GM23338 (cell line): Measurements from ENCODE around the gene CNTNAP2. TPM values are rescaled to one million over a fixed set of nuclear protein-coding genes. Genes with fewer than 3 reads are reported as not detected.

Source experiments
- ATAC-seq: fragments of 200-7000 bp; cut with Tn5 transposase; 3 replicates; pipeline ENCODE4 v1.9.1; 2020
- DNase-seq: peaks from one replicate; pipeline ENCODE4 v3.0.0-alpha.2; 2015; ENCODE audit warnings: low spot score
- H2AFZ ChIP-seq: fragments of 200-600 bp; sonication (generic); 2 replicates; pipeline ENCODE4 v1.8.0; 2016; ENCODE audit warnings: antibody characterized with exemption, mild to moderate bottlenecking, moderate library complexity
- H3F3A ChIP-seq: fragments of 200-600 bp; sonication (generic); replicated peaks from 2 replicates; pipeline ENCODE4 v1.8.0; 2017; ENCODE audit warnings: antibody characterized with exemption, mixed run types, low read depth
- H3K27ac ChIP-seq: fragments of 200-600 bp; sonication (generic); 2 replicates; pipeline ENCODE4 v1.6.1; 2016; ENCODE audit warnings: low read depth
- H3K27me3 ChIP-seq: fragments of 200-600 bp; sonication (generic); 2 replicates; pipeline ENCODE4 v1.8.0; 2016; ENCODE audit warnings: mild to moderate bottlenecking, mixed run types, moderate library complexity; ENCODE audit not compliant: insufficient read depth
- H3K36me3 ChIP-seq: fragments of 200-600 bp; sonication (generic); 2 replicates; pipeline ENCODE4 v1.8.0; 2016; ENCODE audit warnings: mild to moderate bottlenecking; ENCODE audit not compliant: insufficient read depth
- H3K4me1 ChIP-seq: fragments of 200-600 bp; sonication (generic); 2 replicates; pipeline ENCODE4 v1.8.0; 2016; ENCODE audit warnings: mild to moderate bottlenecking, moderate library complexity; ENCODE audit not compliant: insufficient read depth
- H3K4me2 ChIP-seq: fragments of 200-600 bp; sonication (generic); 2 replicates; pipeline ENCODE4 v1.7.1; 2017; ENCODE audit warnings: mixed run types
- H3K4me3 ChIP-seq: fragments of 200-600 bp; sonication (generic); 2 replicates; pipeline ENCODE4 v1.6.1; 2016; ENCODE audit warnings: mixed run types
- H3K79me2 ChIP-seq: fragments of 200-600 bp; sonication (generic); replicated peaks from 2 replicates; pipeline ENCODE4 v1.8.0; 2017; ENCODE audit warnings: mild to moderate bottlenecking; ENCODE audit not compliant: insufficient read depth
- H3K9me2 ChIP-seq: fragments of 200-600 bp; sonication (generic); 2 replicates; pipeline ENCODE4 v1.8.0; 2017; ENCODE audit not compliant: insufficient read depth
- H4K20me1 ChIP-seq: fragments of 200-600 bp; sonication (generic); replicated peaks from 2 replicates; pipeline ENCODE4 v1.8.0; 2017; ENCODE audit warnings: mild to moderate bottlenecking; ENCODE audit not compliant: insufficient read depth
- H3K27ac Mint-ChIP-seq: 2 replicates; pipeline ENCODE4 v1.8.0; 2020; ENCODE audit warnings: inconsistent platforms, mild to moderate bottlenecking, moderate library complexity, mixed read lengths
- H3K27me3 Mint-ChIP-seq: 3 replicates; pipeline ENCODE4 v1.8.0; 2022; ENCODE audit warnings: low read depth, mild to moderate bottlenecking, moderate library complexity, mixed read lengths, inconsistent platforms; ENCODE audit not compliant: insufficient read depth, poor library complexity
- H3K36me3 Mint-ChIP-seq: 3 replicates; pipeline ENCODE4 v1.8.0; 2021; ENCODE audit warnings: low read depth, mild to moderate bottlenecking, inconsistent platforms, moderate library complexity, mixed read lengths
- H3K4me1 Mint-ChIP-seq: 3 replicates; pipeline ENCODE4 v1.8.0; 2020; ENCODE audit warnings: mild to moderate bottlenecking, inconsistent platforms, mixed read lengths
- H3K4me3 Mint-ChIP-seq: 3 replicates; pipeline ENCODE4 v1.8.0; 2021; ENCODE audit warnings: moderate library complexity, mild to moderate bottlenecking, inconsistent platforms, mixed read lengths
- H3K9me3 Mint-ChIP-seq: 3 replicates; pipeline ENCODE4 v1.8.0; 2020; ENCODE audit warnings: moderate library complexity, mild to moderate bottlenecking, inconsistent platforms, mixed read lengths
- CREB1 ChIP-seq: fragments of 250-450 bp; sonication (Bioruptor Pico); IDR thresholded peaks from 2 replicates; pipeline ENCODE4 v1.5.0; 2020; ENCODE audit warnings: low read depth, mild to moderate bottlenecking, moderate library complexity
- EZH2phosphoT487 ChIP-seq: fragments of 200-600 bp; sonication (generic); IDR thresholded peaks from one replicate; pipeline ENCODE4 v1.8.1; 2018; ENCODE audit warnings: antibody characterized with exemption; ENCODE audit not compliant: unreplicated experiment
- JUNB ChIP-seq: IDR thresholded peaks from one replicate; pipeline ENCODE4 v1.6.1; 2016; ENCODE audit warnings: antibody characterized with exemption; ENCODE audit not compliant: unreplicated experiment
- POLR2AphosphoS5 ChIP-seq: IDR thresholded peaks from 2 replicates; pipeline ENCODE4 v1.6.1; 2016; ENCODE audit warnings: antibody characterized with exemption, low read depth
- ZNF114 ChIP-seq: fragments of 250-450 bp; sonication (Bioruptor Pico); IDR thresholded peaks from 2 replicates; pipeline ENCODE4 v1.5.0; 2020; ENCODE audit warnings: mild to moderate bottlenecking, moderate library complexity
- ZNF331 ChIP-seq: fragments of 250-450 bp; sonication (Bioruptor Pico); IDR thresholded peaks from 2 replicates; pipeline ENCODE4 v1.5.0; 2020; ENCODE audit warnings: low read depth, mild to moderate bottlenecking, moderate library complexity
- polyA plus RNA-seq: library from polyadenylated mRNA; unstranded; fragments of >200 nt; fragmentation: Nextera tagmentation; extraction: Ambion mirVana; gene quantifications from 2 replicates; pipeline ENCODE4 v1.2.1, GENCODE V29; 2016
- total RNA-seq: library from RNA; depleted of rRNA; stranded (reverse); fragments of >200 nt; shearing (Covaris generic); gene quantifications from 2 replicates; pipeline ENCODE4 v1.2.3, GENCODE V29; 2014
- TF ChIP-seq, protein P1 (sequence below), 2 experiments: fragments of 200-600 bp in 1 of 2; sonication (generic) in 1 of 2; conservative IDR thresholded peaks; 2 replicates each; pipeline versions ENCODE4 v1.5.1 to v1.6.1; 2016 to 2017; ENCODE audit warnings: antibody characterized with exemption in 2 of 2, low read depth in 2 of 2, mild to moderate bottlenecking in 2 of 2, moderate library complexity in 1 of 2
- TF ChIP-seq, protein P2 (sequence below): IDR thresholded peaks from 2 replicates; pipeline ENCODE4 v1.6.1; 2016; ENCODE audit warnings: antibody characterized with exemption
- TF ChIP-seq, protein P3 (sequence below): IDR thresholded peaks from one replicate; pipeline ENCODE4 v1.6.1; 2018; ENCODE audit warnings: antibody characterized with exemption; ENCODE audit not compliant: unreplicated experiment
- TF ChIP-seq, protein P4 (sequence below): fragments of 250-450 bp; sonication (Bioruptor Pico); IDR thresholded peaks from 2 replicates; pipeline ENCODE4 v1.5.0; 2020; ENCODE audit warnings: mild to moderate bottlenecking, moderate library complexity

Gene CNTNAP2
- total and polyA plus RNA-seq, 2 experiments from 2014 or later = 38.2 to 61.3 TPM

DNA sequence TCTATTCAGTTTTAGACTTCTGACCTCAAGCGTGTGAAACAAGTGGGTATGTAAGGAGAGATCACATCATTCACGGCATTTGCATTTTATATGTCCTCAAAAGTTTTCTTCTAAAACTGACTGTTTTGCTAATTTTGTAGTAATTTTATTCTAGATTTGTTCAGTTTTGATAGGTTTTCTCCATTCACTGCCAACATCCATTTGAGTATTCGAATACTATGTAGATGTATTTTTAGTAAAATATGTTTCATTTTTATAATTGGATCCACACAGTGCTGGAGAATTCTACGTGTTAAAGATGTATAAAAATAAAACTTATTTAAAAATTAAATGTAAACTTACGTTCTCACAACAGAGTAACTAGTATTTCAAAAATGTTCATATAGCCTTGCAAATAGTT lies 503.0 kb downstream of the CNTNAP2 start (continued):
- TF ChIP-seq ZNF114 (CRISPR knock-in tag) = no peak
- TF ChIP-seq, protein P1, sequence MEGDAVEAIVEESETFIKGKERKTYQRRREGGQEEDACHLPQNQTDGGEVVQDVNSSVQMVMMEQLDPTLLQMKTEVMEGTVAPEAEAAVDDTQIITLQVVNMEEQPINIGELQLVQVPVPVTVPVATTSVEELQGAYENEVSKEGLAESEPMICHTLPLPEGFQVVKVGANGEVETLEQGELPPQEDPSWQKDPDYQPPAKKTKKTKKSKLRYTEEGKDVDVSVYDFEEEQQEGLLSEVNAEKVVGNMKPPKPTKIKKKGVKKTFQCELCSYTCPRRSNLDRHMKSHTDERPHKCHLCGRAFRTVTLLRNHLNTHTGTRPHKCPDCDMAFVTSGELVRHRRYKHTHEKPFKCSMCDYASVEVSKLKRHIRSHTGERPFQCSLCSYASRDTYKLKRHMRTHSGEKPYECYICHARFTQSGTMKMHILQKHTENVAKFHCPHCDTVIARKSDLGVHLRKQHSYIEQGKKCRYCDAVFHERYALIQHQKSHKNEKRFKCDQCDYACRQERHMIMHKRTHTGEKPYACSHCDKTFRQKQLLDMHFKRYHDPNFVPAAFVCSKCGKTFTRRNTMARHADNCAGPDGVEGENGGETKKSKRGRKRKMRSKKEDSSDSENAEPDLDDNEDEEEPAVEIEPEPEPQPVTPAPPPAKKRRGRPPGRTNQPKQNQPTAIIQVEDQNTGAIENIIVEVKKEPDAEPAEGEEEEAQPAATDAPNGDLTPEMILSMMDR (conservative IDR thresholded peaks at IDR 0.05; ENCODE audit: low read depth in 2 of 2) = no peak
- TF ChIP-seq POLR2AphosphoS5 = no peak
- no peak for TF ChIP-seq JUNB
- no peak for TF ChIP-seq ZNF331 (CRISPR knock-in tag)
- no peak for TF ChIP-seq CREB1
- TF ChIP-seq, protein P2, sequence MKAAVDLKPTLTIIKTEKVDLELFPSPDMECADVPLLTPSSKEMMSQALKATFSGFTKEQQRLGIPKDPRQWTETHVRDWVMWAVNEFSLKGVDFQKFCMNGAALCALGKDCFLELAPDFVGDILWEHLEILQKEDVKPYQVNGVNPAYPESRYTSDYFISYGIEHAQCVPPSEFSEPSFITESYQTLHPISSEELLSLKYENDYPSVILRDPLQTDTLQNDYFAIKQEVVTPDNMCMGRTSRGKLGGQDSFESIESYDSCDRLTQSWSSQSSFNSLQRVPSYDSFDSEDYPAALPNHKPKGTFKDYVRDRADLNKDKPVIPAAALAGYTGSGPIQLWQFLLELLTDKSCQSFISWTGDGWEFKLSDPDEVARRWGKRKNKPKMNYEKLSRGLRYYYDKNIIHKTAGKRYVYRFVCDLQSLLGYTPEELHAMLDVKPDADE = no peak
- no peak for TF ChIP-seq EZH2phosphoT487

DNA sequence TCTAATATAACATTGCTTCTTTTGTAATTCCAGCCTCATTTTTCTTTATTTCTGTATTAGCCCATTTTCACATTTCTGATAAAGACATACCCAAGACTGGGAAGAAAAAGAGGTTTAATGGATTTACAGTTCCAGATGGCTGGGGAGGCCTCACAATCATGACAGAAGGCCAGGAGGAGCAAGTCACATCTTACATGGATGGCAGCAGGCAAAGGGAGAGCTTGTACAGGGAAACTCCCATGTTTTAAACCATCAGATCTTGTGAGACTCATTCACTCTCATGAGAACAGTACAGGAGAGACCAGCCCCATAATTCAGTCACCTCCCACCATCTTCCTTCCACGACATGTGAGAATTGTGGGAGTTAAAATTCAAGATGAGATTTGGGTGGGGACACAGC lies 510.3 kb downstream of the CNTNAP2 start:
- Mint-ChIP-seq H3K27ac (no peak overlapping the region), H3K4me1 (no peaks in the 10 kb centered on the region), H3K9me3 (peaks cover 13% of the 10 kb centered on the region; the same call in 2 of the 3 replicates), H3K4me3 (no peak overlapping the region), H3K27me3 (no peaks in the 10 kb centered on the region), H3K36me3 (no peaks in the 10 kb centered on the region)
- no peaks in the 10 kb centered on the region for H3K79me2 ChIP-seq
- no peaks in the 10 kb centered on the region for H3K4me1 ChIP-seq
- H3K4me3 ChIP-seq = no peak overlapping the region
- ATAC-seq (no peak), DNase-seq (no peak)
- no peaks in the 10 kb centered on the region for H3K27me3 ChIP-seq
- no peak overlapping the region for H3K4me2 ChIP-seq
- no peak overlapping the region for H2AFZ ChIP-seq
- no peak overlapping the region for H3K27ac ChIP-seq
- no peaks in the 10 kb centered on the region for H4K20me1 ChIP-seq
- H3K36me3 ChIP-seq = no peaks in the 10 kb centered on the region
- H3K9me2 ChIP-seq = no peaks in the 10 kb centered on the region
- no peaks in the 10 kb centered on the region for H3F3A ChIP-seq
- TF ChIP-seq ZNF331 (CRISPR knock-in tag) (no peak), POLR2AphosphoS5 (no peak), CREB1 (no peak)
- TF ChIP-seq, protein P2 = no peak
- TF ChIP-seq, protein P3, sequence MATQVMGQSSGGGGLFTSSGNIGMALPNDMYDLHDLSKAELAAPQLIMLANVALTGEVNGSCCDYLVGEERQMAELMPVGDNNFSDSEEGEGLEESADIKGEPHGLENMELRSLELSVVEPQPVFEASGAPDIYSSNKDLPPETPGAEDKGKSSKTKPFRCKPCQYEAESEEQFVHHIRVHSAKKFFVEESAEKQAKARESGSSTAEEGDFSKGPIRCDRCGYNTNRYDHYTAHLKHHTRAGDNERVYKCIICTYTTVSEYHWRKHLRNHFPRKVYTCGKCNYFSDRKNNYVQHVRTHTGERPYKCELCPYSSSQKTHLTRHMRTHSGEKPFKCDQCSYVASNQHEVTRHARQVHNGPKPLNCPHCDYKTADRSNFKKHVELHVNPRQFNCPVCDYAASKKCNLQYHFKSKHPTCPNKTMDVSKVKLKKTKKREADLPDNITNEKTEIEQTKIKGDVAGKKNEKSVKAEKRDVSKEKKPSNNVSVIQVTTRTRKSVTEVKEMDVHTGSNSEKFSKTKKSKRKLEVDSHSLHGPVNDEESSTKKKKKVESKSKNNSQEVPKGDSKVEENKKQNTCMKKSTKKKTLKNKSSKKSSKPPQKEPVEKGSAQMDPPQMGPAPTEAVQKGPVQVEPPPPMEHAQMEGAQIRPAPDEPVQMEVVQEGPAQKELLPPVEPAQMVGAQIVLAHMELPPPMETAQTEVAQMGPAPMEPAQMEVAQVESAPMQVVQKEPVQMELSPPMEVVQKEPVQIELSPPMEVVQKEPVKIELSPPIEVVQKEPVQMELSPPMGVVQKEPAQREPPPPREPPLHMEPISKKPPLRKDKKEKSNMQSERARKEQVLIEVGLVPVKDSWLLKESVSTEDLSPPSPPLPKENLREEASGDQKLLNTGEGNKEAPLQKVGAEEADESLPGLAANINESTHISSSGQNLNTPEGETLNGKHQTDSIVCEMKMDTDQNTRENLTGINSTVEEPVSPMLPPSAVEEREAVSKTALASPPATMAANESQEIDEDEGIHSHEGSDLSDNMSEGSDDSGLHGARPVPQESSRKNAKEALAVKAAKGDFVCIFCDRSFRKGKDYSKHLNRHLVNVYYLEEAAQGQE = no peak
- TF ChIP-seq, protein P4, sequence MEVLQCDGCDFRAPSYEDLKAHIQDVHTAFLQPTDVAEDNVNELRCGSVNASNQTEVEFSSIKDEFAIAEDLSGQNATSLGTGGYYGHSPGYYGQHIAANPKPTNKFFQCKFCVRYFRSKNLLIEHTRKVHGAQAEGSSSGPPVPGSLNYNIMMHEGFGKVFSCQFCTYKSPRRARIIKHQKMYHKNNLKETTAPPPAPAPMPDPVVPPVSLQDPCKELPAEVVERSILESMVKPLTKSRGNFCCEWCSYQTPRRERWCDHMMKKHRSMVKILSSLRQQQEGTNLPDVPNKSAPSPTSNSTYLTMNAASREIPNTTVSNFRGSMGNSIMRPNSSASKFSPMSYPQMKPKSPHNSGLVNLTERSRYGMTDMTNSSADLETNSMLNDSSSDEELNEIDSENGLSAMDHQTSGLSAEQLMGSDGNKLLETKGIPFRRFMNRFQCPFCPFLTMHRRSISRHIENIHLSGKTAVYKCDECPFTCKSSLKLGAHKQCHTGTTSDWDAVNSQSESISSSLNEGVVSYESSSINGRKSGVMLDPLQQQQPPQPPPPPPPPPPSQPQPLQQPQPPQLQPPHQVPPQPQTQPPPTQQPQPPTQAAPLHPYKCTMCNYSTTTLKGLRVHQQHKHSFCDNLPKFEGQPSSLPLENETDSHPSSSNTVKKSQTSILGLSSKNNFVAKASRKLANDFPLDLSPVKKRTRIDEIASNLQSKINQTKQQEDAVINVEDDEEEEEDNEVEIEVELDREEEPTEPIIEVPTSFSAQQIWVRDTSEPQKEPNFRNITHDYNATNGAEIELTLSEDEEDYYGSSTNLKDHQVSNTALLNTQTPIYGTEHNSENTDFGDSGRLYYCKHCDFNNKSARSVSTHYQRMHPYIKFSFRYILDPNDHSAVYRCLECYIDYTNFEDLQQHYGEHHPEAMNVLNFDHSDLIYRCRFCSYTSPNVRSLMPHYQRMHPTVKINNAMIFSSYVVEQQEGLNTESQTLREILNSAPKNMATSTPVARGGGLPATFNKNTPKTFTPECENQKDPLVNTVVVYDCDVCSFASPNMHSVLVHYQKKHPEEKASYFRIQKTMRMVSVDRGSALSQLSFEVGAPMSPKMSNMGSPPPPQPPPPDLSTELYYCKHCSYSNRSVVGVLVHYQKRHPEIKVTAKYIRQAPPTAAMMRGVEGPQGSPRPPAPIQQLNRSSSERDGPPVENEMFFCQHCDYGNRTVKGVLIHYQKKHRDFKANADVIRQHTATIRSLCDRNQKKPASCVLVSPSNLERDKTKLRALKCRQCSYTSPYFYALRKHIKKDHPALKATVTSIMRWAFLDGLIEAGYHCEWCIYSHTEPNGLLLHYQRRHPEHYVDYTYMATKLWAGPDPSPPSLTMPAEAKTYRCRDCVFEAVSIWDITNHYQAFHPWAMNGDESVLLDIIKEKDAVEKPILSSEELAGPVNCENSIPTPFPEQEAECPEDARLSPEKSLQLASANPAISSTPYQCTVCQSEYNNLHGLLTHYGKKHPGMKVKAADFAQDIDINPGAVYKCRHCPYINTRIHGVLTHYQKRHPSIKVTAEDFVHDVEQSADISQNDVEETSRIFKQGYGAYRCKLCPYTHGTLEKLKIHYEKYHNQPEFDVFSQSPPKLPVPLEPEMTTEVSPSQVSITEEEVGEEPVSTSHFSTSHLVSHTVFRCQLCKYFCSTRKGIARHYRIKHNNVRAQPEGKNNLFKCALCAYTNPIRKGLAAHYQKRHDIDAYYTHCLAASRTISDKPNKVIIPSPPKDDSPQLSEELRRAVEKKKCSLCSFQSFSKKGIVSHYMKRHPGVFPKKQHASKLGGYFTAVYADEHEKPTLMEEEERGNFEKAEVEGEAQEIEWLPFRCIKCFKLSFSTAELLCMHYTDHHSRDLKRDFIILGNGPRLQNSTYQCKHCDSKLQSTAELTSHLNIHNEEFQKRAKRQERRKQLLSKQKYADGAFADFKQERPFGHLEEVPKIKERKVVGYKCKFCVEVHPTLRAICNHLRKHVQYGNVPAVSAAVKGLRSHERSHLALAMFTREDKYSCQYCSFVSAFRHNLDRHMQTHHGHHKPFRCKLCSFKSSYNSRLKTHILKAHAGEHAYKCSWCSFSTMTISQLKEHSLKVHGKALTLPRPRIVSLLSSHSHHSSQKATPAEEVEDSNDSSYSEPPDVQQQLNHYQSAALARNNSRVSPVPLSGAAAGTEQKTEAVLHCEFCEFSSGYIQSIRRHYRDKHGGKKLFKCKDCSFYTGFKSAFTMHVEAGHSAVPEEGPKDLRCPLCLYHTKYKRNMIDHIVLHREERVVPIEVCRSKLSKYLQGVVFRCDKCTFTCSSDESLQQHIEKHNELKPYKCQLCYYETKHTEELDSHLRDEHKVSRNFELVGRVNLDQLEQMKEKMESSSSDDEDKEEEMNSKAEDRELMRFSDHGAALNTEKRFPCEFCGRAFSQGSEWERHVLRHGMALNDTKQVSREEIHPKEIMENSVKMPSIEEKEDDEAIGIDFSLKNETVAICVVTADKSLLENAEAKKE (CRISPR knock-in tag) = no peak
